GM19035 (cell line): Measurements from ENCODE around the gene ATP2B2.

ENCODE experiments used
- ATAC-seq: cut with Tn5 transposase; IDR thresholded peaks from one replicate; pipeline ENCODE4 v1.9.1; 2021; ENCODE audit not compliant: unreplicated experiment

The ATP2B2 gene

DNA sequence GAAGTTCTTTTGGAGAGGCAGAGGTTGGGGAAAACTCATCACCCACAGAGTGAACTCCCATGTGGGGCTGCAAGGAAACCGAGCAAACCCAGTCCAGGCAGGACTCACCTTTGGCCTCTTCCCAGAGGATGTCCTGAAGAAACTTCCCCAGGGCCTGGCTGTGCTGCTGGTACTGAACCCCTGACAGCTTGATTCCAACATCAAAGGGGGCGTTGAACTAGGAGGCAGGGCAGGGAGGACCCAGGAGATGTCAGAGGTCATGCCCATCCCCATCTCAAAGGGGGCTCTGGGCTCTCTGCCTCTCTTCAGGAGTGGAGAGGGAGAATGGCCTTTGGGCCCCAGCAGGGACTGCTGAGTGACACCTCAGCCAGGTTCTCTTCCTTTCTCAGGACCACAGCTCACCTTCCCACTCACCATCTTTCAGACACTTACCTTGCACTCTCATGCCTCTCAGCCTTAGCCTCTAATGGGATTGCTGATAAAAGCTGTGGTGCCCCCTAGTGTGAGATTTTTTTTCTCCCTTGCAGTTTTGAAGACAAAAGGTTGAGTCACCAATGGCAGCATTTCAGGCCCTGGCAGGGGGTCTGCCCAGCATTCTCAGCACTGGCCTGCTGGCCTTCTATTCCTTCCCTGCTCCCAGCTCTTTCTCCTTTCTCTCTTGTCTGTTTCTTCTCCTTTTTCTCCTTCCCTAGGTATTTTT lies 218.6 kb downstream of the ATP2B2 start:
- no peak for ATAC-seq

DNA sequence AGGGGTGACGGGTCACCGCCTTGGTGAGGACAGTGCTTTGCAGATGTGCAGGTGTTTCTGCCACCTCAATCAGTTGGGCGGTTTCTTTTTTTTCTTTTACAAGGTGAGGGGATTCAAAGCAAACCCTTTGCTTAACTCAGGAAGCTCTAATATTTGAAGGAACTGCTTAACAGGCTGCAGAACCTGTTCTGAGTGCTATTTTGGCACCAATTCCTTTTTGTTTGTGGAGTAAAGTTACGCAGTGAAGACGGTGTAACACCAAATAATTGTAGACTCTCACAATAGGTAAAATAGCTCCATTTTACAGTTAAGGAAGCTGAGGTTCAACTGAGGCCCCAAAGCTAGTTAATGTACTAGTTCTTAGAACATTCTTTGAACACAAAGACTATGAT lies 219.3 kb downstream of the ATP2B2 start:
- ATAC-seq: no peak

DNA sequence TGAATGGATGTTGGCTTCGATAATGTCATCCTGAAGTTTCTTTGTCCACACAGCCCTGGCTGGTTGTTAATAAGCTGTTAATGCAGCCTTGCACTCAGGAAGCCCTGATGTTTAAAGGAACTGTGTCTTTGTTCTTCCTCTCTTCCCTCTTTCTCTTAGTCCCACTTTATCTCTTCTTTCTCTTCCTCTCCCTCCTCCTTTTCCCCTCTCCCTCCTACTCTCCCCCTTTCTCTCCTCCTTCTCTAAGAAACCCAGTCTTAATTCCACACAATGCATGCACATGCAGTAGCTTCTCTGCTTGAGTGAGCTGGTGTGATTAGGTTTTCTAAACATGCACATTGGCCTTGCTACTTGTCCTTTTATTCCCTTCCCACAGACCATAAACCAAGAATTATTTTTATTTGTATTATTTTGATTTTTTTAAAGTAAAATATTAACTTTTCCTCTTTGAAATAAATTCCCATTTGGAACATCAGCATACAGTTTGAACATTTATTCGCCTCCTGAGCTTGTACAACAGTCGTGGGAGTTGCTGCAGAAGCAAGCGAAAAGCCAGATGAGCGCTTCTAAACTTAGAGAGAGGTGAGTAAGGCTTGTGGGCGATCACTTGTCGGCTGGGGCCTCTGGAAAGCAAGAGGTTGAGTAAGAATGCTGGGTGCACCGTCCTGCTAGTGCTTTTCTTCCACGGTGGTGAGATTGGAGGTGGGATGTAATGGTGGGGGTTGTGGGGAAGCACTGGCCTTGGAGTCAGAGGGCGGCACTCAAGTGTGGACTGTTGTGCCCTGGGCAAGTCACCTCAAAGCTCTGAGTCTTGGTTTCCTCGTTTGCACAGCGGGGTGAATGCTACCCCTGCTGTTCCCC lies 219.9 kb downstream of the ATP2B2 start:
- ATAC-seq: no peak

DNA sequence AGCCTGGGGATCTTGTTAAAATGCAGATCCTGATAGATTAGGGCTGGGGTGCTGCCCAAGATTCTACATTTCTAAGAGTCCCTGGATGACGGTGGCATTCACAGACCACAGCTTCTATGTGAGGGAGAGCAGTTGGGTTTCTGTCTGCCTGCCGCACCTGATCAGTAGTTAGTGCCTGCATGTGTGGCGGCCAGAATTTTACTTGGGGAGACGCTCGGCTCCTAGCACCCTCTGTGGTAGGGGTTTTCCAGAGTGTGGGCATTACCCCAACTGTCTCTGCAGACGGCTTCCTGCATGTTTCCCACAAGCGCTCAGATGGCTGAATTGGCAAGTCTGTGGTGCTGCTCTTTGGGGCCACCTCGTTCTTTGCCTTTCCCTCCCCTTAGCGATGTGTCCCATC lies 220.9 kb downstream of the ATP2B2 start:
- ATAC-seq: no peak

DNA sequence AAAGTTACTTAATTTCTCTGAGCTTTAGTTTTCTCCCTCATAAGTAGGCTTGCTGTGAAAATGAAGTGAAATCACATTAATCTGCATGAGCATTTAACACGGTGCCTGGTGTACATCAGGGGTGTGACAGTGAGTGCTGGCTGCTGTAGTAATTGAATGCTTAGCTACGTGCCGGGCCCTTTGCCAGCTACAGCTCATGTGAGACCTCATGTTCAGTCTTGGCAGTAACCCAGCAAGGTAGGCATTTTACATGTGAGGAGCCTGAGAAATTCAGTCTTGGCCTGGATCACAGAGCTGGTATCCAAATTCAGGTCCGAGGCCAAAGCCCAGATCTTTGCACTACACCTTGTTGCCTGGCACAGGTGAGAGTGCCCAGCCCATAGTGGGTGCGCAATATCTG lies 221.7 kb downstream of the ATP2B2 start:
- no peak for ATAC-seq

DNA sequence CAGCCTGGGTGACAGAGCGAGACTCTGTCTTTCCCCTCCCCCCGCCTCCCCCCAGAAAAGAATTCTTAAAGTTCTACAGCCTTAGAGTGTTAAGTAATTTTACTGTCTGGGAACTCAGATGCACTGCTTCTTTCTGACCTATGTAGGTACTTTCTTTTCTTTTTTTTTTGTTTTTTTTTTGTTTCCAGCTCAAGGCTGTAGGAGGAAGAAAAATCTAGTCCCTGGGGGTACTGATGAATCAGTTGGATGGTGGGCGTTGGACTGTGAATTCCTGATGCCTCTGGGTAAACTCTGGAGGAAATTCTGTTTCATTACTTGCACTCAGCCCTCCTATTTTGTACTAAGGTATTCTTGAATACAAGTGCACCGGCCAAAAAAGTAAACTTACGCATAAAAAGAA lies 223.4 kb downstream of the ATP2B2 start:
- ATAC-seq: no peak

DNA sequence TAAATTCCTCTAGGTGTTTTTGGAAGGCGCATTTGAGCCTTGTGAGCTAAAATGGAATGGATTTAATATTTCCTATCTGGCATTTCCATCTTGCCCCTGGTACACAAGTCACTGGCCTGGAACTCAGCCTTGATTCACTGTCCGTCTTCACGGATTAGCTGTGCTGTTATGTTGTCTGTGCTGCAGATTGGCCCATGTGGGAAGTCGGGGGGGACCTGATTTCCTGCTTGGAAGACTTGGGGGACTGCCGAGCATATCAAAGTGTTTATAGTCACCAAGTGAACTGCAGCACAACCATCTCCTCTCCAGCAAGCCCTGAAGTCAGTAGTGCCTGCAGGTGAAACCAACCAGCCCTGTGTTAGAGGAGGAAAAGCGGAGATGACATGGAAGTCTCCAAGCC lies 224.8 kb downstream of the ATP2B2 start:
- ATAC-seq: no peak

DNA sequence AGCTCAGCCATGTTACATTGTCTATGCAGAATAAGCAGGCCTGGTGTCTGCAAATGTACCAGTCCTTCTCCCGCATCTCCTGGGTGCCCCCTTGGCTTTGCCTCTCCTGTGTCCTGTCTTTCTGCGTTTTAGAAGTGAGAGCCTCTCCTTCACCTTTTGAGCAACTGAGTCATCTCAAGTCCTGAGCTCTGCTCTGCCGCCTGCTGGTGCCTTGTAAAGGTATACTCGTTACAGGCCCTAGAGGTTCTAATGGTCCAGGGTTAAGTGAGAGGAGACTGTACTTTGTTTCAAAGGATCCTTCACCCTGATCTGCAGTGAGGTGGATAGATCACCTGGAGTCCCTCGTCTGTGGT lies 225.2 kb downstream of the ATP2B2 start:
- no peak for ATAC-seq

DNA sequence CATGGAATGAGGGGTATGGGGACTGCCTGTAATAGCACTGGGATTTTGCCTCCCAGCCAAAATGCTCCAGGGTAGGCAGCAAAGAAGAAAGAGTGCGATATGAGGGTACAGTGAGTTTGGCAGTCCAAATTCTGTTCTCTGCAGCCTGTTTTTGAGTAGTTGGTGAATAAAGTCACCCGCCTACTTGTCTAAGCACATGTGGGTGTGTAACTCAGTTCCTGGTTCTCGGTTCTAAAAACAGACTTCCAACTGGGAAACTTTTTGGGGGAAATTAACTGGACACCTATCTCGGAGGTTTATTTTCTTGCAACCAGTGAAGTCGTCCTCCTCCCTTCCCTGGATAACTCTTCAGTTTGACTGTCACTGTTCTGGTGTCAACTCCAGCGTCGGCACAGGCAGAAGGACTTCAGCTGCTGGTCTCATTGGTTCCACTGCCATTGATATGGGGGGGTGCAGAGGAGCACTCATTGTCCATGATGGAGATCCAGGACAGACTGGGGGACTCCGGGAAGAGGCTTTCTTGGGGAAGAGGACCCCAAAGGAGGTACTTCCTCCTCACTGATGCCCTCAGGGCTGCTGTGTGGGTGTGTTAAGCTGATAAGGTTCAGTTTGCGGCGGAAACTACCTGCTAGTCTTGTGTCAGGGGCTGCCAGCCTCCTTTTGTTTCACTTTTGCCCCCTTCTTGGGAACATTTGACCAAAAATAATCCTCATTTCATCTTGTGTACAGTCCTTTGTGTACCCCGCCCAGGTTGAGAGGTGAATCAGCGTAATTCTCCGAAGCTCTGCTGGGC lies 225.8 kb downstream of the ATP2B2 start:
- no peak for ATAC-seq

DNA sequence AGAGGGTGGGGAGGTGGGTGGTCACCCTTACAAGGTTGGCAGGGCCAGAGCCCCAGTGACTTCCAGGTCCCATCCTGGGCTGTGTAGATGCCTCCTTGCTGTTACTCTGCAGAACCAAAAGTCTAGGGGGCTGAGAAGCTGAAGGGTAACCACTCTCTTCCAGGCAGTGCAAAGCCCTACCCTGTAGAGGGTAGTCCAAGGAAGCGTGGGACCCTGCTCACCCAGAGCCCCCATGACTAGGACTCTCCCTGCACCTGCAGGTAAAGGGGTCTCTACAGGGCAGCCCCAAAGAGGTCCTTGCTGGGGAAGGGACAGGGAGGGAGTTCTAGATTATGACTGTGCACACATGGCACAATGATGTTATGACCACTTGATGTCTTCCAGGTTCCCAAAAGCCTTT lies 226.9 kb downstream of the ATP2B2 start:
- no peak for ATAC-seq

DNA sequence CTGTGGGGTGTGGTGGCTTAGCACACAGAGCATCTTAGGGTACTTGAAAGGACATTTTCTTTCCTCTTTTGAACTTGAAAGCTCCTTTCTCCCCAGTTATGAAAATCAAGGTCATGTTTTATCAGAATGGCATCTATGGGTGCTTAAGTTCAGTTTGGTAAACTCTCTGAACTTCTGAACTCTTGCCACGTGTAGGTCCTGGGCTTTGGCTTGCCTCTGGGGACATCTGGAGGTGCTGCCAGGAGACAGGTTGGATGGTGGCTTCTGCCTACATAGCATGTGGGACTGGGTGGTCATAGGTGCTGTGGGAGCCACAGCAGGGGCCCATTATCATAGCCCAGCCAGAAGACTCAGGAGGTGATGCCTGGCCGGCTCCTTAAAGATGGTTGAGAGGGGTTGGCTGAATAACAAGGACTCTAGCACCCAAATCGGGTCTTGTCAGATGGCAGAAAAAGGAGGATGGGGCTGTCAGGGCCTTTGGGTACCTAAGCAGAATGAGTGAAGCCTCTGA lies 228.2 kb downstream of the ATP2B2 start:
- ATAC-seq: no peak

DNA sequence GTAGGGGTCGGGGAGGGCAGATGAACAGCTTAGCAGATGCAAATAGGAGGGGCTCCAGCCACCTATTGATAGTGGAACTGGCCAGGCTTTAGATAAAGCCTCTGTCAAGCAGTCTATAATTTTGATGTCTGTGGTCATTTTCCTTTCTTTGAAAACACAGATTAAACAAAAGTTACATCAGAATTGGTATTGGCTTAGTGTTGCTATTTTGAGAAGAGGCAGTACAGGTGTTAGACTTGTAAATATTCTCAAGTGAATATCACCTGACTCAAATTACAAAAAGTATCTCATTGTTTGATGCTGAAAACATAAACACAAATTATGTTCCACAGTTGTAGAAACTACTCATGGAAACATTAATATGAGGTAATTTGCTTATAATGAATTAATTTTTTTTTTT lies 230.8 kb downstream of the ATP2B2 start:
- ATAC-seq: no peak
